HG03558 (cell line): ENCODE measurements around the gene PAQR8.

Source experiments
- ATAC-seq: cut with Tn5 transposase; IDR thresholded peaks from one replicate; pipeline ENCODE4 v1.9.1; 2021; ENCODE audit warnings: moderate number of reproducible peaks; ENCODE audit not compliant: unreplicated experiment; ENCODE audit errors: extremely low read depth

Gene PAQR8

GRCh38 chr6:52345311-52345710 is 16.6 kb upstream of the PAQR8 start:
- ATAC-seq = no peak

- ATAC-seq = no peak
These were observed 15.4 kb upstream of the PAQR8 start for GRCh38 chr6:52346503-52346902.

- ATAC-seq = no peak
These were observed 14.1 kb upstream of the PAQR8 start for GRCh38 chr6:52347818-52348217.

- ATAC-seq = no peak
These were observed 10.1 kb upstream of the PAQR8 start for GRCh38 chr6:52351879-52352238.

GRCh38 chr6:52352239-52353018 is 9.5 kb upstream of the PAQR8 start:
- ATAC-seq = peak; percentile 88

GRCh38 chr6:52356017-52356416 is 5.9 kb upstream of the PAQR8 start:
- ATAC-seq = no peak

DNA sequence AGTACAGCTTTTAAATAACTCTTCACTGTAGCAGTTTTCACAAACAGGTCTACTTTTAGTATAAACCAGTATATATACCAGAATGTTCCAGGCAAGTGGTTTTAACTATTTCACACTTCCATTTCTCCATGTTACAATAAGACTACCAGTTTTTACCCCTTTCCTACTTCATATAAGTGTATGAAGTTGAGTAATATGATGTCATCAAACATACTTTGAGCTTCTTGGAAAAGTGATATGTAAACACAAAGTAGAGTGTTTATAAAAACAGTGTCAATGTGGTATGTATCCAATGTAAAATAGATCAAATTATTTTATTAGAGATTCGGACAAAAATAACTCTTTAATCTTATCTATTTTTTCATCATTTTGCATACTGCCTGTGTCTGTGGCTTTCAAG is 2.5 kb upstream of the PAQR8 start:
- no peak for ATAC-seq

- no peak for ATAC-seq
These were observed 1.9 kb upstream of the PAQR8 start for GRCh38 chr6:52360028-52360427.

- ATAC-seq = no peak
These were observed 1.1 kb upstream of the PAQR8 start for GRCh38 chr6:52360601-52361413.

- no peak for ATAC-seq
These were observed 472 bp upstream of the PAQR8 start for GRCh38 chr6:52361414-52361944.

GRCh38 chr6:52362443-52363227 is 684 bp downstream of the PAQR8 start:
- peak; percentile 23 for ATAC-seq

GRCh38 chr6:52363228-52363867 is 1.4 kb downstream of the PAQR8 start:
- no peak for ATAC-seq

GRCh38 chr6:52364480-52365166 is 2.7 kb downstream of the PAQR8 start:
- no peak for ATAC-seq

GRCh38 chr6:52365317-52365716 is 3.4 kb downstream of the PAQR8 start:
- ATAC-seq = no peak

GRCh38 chr6:52365866-52366540 is 4.1 kb downstream of the PAQR8 start:
- no peak for ATAC-seq

GRCh38 chr6:52368002-52368401 is 6.1 kb downstream of the PAQR8 start:
- ATAC-seq = no peak

GRCh38 chr6:52369234-52369633 is 7.3 kb downstream of the PAQR8 start:
- no peak for ATAC-seq

- no peak for ATAC-seq
These were observed 9.8 kb downstream of the PAQR8 start for GRCh38 chr6:52371656-52372191.
